B cell (primary cell): ENCODE results near the gene FKBP1A. TPM values are rescaled to one million over a fixed set of nuclear protein-coding genes. Genes with fewer than 3 reads are reported as not detected.

Source experiments
- ATAC-seq: fragments of 200-7000 bp; cut with Tn5 transposase; one replicate; pipeline ENCODE4 v1.10.0; 2021; ENCODE audit warnings: low read depth, mild to moderate bottlenecking, moderate number of reproducible peaks, moderate library complexity
- CTCF ChIA-PET: fragments of 350-600 bp; sonication (Branson Sonifier 250); formaldehyde crosslinking; loops from one replicate; lab custom pipeline; 2021; ENCODE audit warnings: antibody characterized with exemption, inconsistent platforms; lab: Charles Lee
- POLR2A ChIA-PET: fragments of 350-600 bp; sonication (Branson Sonifier 250); formaldehyde crosslinking; loops from one replicate; lab custom pipeline; 2021; ENCODE audit warnings: antibody characterized with exemption; lab: Charles Lee
- DNase-seq: peaks from one replicate; pipeline ENCODE4 v3.0.0; 2013
- H2AFZ ChIP-seq: 2 replicates; pipeline ENCODE4 v1.6.1; 2012; ENCODE audit warnings: mild to moderate bottlenecking, low read depth, low read length; ENCODE audit not compliant: insufficient read depth, poor library complexity, severe bottlenecking
- H3K27ac ChIP-seq, 2 donors: 1 replicate in 1 of 2; 2 replicates in 1 of 2; pipeline ENCODE4 v1.5.1; 2012 to 2013; ENCODE audit warnings: low read length in 2 of 2, mild to moderate bottlenecking in 2 of 2, moderate library complexity in 1 of 2
- H3K27me3 ChIP-seq, 4 experiments: fragments of 200-600 bp in 1 of 4; sonication (generic) in 1 of 4; replicated peaks in 1 of 4; 1 replicate in 2 of 4; 2 replicates in 2 of 4; pipeline versions ENCODE4 v1.6.1 to v1.7.0; 2013 to 2016; ENCODE audit warnings: low read length in 3 of 4, mild to moderate bottlenecking in 2 of 4, mixed read lengths in 1 of 4, moderate library complexity in 1 of 4; ENCODE audit not compliant: insufficient read depth in 4 of 4, control insufficient read depth in 3 of 4; ENCODE audit errors: control extremely low read depth in 1 of 4
- H3K36me3 ChIP-seq, 2 experiments: replicated peaks in 1 of 2; 1 replicate in 1 of 2; 2 replicates in 1 of 2; pipeline versions ENCODE4 v1.6.1 to v1.7.1; 2013; ENCODE audit warnings: low read length in 1 of 2; ENCODE audit not compliant: insufficient read depth in 2 of 2, control insufficient read depth in 1 of 2; ENCODE audit errors: control extremely low read depth in 1 of 2, extremely low read depth in 1 of 2
- H3K4me1 ChIP-seq, 2 donors: fragments of 200-600 bp in 1 of 2; sonication (generic) in 1 of 2; 1 replicate in 1 of 2; 2 replicates in 1 of 2; pipeline versions ENCODE4 v1.5.1 to v1.6.1; 2013 to 2017; ENCODE audit warnings: low read length in 2 of 2; ENCODE audit not compliant: control insufficient read depth in 2 of 2, insufficient read depth in 2 of 2
- H3K4me2 ChIP-seq: replicated peaks from 2 replicates; pipeline ENCODE3; 2012; ENCODE audit warnings: mild to moderate bottlenecking, low read depth, low read length; ENCODE audit not compliant: poor library complexity, severe bottlenecking
- H3K4me3 ChIP-seq, 5 experiments: fragments of 200-600 bp in 1 of 5; sonication (generic) in 1 of 5; 1 replicate in 3 of 5; 2 replicates in 2 of 5; pipeline versions ENCODE4 v1.5.1 to v1.7.0; 2011 to 2016; ENCODE audit warnings: low read length in 4 of 5, mild to moderate bottlenecking in 4 of 5, low read depth in 2 of 5, control low read depth in 1 of 5, moderate library complexity in 1 of 5; ENCODE audit not compliant: insufficient read depth in 1 of 5; ENCODE audit errors: control extremely low read depth in 1 of 5, extremely low read depth in 1 of 5
- H3K79me2 ChIP-seq: fragments of 200-600 bp; sonication (generic); one replicate; pipeline ENCODE4 v1.6.0; 2016; ENCODE audit warnings: low read length; ENCODE audit not compliant: control insufficient read depth, insufficient read depth
- H3K9ac ChIP-seq: fragments of 200-600 bp; sonication (generic); 2 replicates; pipeline ENCODE4 v1.6.1; 2017; ENCODE audit warnings: mild to moderate bottlenecking, low read length, moderate library complexity
- H3K9me3 ChIP-seq, 3 donors: one replicate each; pipeline versions ENCODE4 v1.6.1 to v1.7.1; 2013; ENCODE audit warnings: low read length in 2 of 3; ENCODE audit not compliant: control insufficient read depth in 2 of 3, insufficient read depth in 1 of 3; ENCODE audit errors: control extremely low read depth in 1 of 3
- H4K20me1 ChIP-seq: 2 replicates; pipeline ENCODE4 v1.6.0; 2012; ENCODE audit warnings: mild to moderate bottlenecking, low read length; ENCODE audit not compliant: insufficient read depth, control insufficient read depth, poor library complexity, severe bottlenecking
- H3K27ac Mint-ChIP-seq: one replicate; pipeline ENCODE4 v1.8.0; 2021; ENCODE audit warnings: mixed read lengths
- H3K27me3 Mint-ChIP-seq: one replicate; pipeline ENCODE4 v1.8.0; 2021; ENCODE audit warnings: mixed read lengths
- H3K4me1 Mint-ChIP-seq: one replicate; pipeline ENCODE4 v1.8.0; 2021; ENCODE audit warnings: mixed read lengths
- H3K4me3 Mint-ChIP-seq: one replicate; pipeline ENCODE4 v1.8.0; 2021; ENCODE audit warnings: mixed read lengths
- H3K9me3 Mint-ChIP-seq: one replicate; pipeline ENCODE4 v1.8.0; 2022; ENCODE audit warnings: mixed read lengths; ENCODE audit not compliant: insufficient read depth
- EZH2 ChIP-seq: IDR thresholded peaks from 2 replicates; pipeline ENCODE4 v1.6.1; 2012; ENCODE audit warnings: borderline replicate concordance, low read depth, mild to moderate bottlenecking, moderate library complexity, low read length; ENCODE audit not compliant: insufficient read depth, poor library complexity, severe bottlenecking
- WGBS: methylation state at CpG from one replicate; pipeline ENCODE4 v1.1.5; 2013; ENCODE audit warnings: missing lambda C conversion rate; ENCODE audit not compliant: insufficient coverage; 5-methylcytosine and 5-hydroxymethylcytosine counted together
- intact Hi-C: fragments of 100-400 bp; cut with micrococcal nuclease; formaldehyde crosslinking; loops from one replicate; pipeline ENCODE4 v1.10.0; 2022
- polyA plus RNA-seq: library from polyadenylated mRNA; depleted of rRNA; stranded (reverse); fragments of >200 nt; gene quantifications from 2 replicates; pipeline ENCODE4 v1.2.3, GENCODE V29; 2012
- total RNA-seq, 2 donors: library from RNA; stranded (reverse); fragments of 120-200 nt in 1 of 2; gene quantifications; 1 replicate in 1 of 2; 2 replicates in 1 of 2; pipeline versions ENCODE4 v1.2.3 to v1.2.4, GENCODE V29; 2013 to 2022
- TF ChIP-seq, protein P1 (sequence below): fragments of 200-600 bp; IDR thresholded peaks from one replicate; pipeline ENCODE4 v1.8.0; 2022; ENCODE audit warnings: antibody characterized with exemption, mild to moderate bottlenecking

The FKBP1A gene
- total and polyA plus RNA-seq, 2 donors (not counting 1 experiment from before 2014, with no cell fraction given) = 86.3 to 86.7 TPM

DNA sequence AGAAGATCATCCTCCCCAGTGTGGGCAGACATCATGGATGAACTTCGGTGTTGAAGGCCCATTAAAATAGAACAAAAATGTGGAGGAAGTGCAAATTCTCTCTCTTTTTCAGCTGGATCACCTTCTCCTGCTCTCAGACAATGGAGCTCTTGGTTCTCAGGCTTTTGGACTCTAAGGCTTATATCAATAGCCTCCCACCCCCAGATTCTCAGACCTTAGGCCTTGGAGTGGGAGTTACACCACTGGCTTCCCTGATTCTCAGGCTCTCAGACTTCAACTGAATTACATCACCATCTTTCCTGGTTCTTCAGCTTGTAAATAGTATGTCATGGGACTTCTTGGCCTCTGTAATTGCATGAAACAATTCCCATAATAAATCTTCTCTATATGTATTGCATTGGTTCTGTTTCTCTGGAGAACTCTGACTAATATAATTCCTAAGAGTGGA lies 37.2 kb upstream of the FKBP1A start:
- no peaks in the 10 kb centered on the region for H3K27me3 ChIP-seq
- Mint-ChIP-seq H3K4me1 (peaks cover 30% of the 10 kb centered on the region), H3K9me3 (no peaks in the 10 kb centered on the region), H3K27ac (no peak overlapping the region), H3K27me3 (peaks cover 3% of the 10 kb centered on the region), H3K4me3 (no peak overlapping the region)
- H3K4me1 ChIP-seq = peaks cover 14 to 15% of the 10 kb centered on the region in 2 donors
- no peaks in the 10 kb centered on the region for H3K36me3 ChIP-seq
- no peak overlapping the region for H3K27ac ChIP-seq
- CTCF ChIA-PET = interaction anchor here (0.7 kb wide), 1 partner anchor 74 kb away, joined by 3 read pairs; no protein-coding TSS in a partner anchor
- POLR2A ChIA-PET = no interaction called here
- no peaks in the 10 kb centered on the region for H3K79me2 ChIP-seq
- intact Hi-C loops = no loop called here
- no peaks in the 10 kb centered on the region for H4K20me1 ChIP-seq
- H3K4me3 ChIP-seq = no peak overlapping the region
- H3K4me2 ChIP-seq = no peak overlapping the region
- H3K9me3 ChIP-seq = no peaks in the 10 kb centered on the region
- WGBS = no CpG with 5 or more reads among the region's 1 CpG
- DNase-seq (no peak), ATAC-seq (no peak)
- TF ChIP-seq EZH2 = no peak
- TF ChIP-seq, protein P1, sequence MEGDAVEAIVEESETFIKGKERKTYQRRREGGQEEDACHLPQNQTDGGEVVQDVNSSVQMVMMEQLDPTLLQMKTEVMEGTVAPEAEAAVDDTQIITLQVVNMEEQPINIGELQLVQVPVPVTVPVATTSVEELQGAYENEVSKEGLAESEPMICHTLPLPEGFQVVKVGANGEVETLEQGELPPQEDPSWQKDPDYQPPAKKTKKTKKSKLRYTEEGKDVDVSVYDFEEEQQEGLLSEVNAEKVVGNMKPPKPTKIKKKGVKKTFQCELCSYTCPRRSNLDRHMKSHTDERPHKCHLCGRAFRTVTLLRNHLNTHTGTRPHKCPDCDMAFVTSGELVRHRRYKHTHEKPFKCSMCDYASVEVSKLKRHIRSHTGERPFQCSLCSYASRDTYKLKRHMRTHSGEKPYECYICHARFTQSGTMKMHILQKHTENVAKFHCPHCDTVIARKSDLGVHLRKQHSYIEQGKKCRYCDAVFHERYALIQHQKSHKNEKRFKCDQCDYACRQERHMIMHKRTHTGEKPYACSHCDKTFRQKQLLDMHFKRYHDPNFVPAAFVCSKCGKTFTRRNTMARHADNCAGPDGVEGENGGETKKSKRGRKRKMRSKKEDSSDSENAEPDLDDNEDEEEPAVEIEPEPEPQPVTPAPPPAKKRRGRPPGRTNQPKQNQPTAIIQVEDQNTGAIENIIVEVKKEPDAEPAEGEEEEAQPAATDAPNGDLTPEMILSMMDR = no peak
- no peak overlapping the region for H2AFZ ChIP-seq
- H3K9ac ChIP-seq = no peak overlapping the region

DNA sequence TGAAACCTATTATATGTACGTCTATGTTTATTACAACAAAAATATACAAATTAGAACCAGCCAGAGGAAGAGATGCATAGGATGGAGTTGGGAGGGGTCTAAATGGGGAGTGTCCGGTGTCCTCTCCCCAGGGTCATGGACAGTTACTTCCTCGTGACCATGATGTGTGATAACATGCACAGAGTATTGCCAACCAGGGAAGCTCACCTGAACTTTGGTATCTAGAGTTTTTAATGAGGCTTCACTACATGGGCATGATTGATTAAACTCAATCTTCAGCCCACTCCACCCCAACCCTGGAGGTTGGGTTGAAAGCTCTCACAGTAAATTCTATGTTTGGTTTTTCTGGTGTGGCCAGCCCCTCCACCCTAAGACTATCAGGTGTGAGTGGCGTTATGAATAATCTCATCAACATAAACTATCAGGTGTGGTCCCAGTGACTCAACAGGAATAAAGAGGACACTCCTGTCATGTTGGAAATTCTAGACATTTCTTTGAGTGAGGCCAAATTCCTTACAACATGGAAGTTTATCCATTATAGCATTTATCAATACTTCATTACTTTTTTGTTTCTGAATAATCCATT lies 36.4 kb upstream of the FKBP1A start:
- H3K9me3 Mint-ChIP-seq = no peaks in the 10 kb centered on the region
- CTCF ChIA-PET = interaction anchor here (0.7 kb wide), 1 partner anchor 75 kb away, joined by 3 read pairs; no protein-coding TSS in a partner anchor
- H3K4me1 ChIP-seq = peaks cover 6 to 8% of the 10 kb centered on the region in 2 donors

More for the DNA sequence above, 36.4 kb upstream of the FKBP1A start:
- Mint-ChIP-seq H3K27me3 (peaks cover 3% of the 10 kb centered on the region), H3K4me1 (peaks cover 22% of the 10 kb centered on the region), H3K27ac (no peak overlapping the region), H3K4me3 (no peak overlapping the region)
- Histone ChIP-seq H3K27ac (no peak overlapping the region), H4K20me1 (no peaks in the 10 kb centered on the region), H3K79me2 (no peaks in the 10 kb centered on the region), H3K4me3 (no peak overlapping the region), H3K9ac (no peak overlapping the region), H3K4me2 (no peak overlapping the region), H2AFZ (no peak overlapping the region), H3K27me3 (no peaks in the 10 kb centered on the region), H3K36me3 (no peaks in the 10 kb centered on the region), H3K9me3 (no peaks in the 10 kb centered on the region)
- no peak for DNase-seq
- no peak for TF ChIP-seq EZH2
- TF ChIP-seq, protein P1 = no peak
- ATAC-seq = no peak
- WGBS = 80% methylated on average over 1 of the region's 4 CpGs
- POLR2A ChIA-PET = no interaction called here
- intact Hi-C loops = no loop called here
